ENCODE measurements around the gene ATXN1L.

GRCh38 chr16:71859762-71860521 is 14.2 kb downstream of the ATXN1L start:
- TF ChIP-seq CTCF (IDR thresholded peaks at IDR 0.05; ENCODE audit: poor library complexity) (no peak), EZH2phosphoT487 (IDR thresholded peaks at IDR 0.05; ENCODE audit: low read depth, severe bottlenecking, unreplicated experiment) (no peak), EZH2 (IDR thresholded peaks at IDR 0.05; ENCODE audit: borderline replicate concordance) (no peak)
